Limb (tissue), 2 donors: ENCODE measurements around the gene MAB21L4.
A peak's percentile ranks its signal among the peaks of the same experiment; 100 is the strongest.
"Not testable (repeated sequence)": the region's sequence is repeated elsewhere in the genome, so short reads cannot be mapped to it uniquely, and the experiment has no call there.

ENCODE experiments used
- DNase-seq, 2 donors: peaks; one replicate each; pipeline ENCODE4 v3.0.0-alpha.2; 2016; ENCODE audit errors: extremely low spot score in 2 of 2

Gene MAB21L4

GRCh38 chr2:240865391-240865790, 30.6 kb downstream of the MAB21L4 start:
- DNase-seq, result no peak

- DNase-seq, result no peak
Observed at GRCh38 chr2:240864475-240864874, 31.5 kb downstream of the MAB21L4 start.

- no peak for DNase-seq
Observed at GRCh38 chr2:240861547-240861946, 34.4 kb downstream of the MAB21L4 start.

DNA sequence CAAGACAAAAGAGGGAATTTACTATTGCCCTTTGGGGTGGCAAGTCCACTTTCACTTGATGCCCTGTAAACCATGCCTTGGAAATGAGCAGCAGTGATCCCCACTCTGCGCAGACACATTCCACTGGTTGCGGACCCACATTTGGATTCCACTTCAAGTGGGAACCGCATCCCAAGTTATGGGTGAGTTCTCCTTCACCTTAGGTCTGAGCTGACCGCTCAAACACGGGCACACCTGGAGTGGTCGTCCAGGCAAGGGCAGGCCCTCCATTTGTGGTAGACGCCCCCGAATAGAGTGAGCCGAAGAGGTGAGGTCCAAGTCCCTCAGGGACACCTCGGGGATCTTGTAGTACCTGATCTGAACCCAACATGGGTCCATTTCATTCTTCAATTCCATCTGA, 37.1 kb downstream of the MAB21L4 start:
- no peak for DNase-seq

DNA sequence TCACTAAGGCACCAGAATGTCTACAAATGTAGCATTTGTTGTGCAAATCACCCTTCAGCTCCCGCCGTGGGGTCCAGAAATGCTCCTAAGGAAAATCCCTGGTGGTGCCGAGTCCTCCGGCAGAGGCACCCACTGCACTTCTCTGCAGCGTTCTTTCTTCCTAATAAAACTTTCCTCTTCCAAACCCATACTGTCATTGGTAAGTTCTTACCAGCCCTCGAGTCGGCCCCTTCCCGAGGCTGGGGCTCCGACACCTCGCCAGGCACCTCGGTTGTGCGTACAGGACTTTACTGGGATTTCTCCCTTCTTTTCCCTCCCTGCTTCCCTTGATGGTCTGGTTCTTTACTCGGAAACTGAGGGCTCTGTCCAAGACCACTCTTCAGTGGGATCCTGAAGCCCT, 37.6 kb downstream of the MAB21L4 start:
- DNase-seq, result no peak

DNA sequence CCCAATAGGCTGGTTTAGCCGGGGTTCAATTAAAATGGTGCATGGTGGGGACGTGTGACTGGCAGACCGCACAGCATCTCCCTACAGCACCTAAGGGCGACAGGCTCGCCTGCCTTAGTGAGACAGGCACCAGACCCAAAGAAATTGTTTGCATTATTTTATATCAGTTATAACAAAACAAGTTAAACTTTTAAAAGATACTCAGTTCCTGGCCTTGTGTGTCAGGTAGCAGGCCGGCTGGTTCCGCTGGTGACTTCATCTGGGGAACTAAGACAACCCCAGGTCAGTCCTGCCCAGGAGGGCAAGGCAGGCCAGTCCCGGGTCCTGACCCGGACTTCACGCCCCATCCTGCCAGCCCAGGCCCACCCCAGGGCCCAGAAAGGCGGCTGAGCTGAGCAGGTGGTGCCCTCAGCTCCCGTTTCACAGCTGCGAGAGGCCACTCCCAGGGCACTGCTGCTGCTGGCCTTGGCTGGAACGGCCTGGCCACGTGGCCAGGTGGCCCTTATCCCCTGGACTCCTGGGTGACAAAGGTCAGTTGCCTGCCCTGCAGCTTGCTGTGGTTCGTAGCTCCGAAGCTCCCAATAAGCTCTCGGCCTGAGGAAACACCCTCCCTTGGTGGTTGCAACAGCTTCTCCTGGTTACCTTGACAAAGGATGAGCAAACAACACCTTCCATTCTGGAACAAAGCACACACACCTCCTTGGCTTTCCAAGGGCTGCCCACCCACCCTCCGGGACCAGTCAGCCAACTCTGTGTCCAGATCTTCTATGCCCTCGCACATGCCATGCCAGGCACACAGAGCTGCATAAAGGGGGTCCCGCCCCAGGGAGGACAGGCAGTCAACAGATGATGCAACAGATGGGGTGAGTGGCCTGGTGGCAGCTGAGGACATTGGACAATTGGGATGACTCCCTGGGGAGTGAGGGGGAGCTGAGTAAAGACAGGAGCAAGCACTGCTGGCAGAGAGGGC, 38.6 kb downstream of the MAB21L4 start:
- no peak for DNase-seq

DNA sequence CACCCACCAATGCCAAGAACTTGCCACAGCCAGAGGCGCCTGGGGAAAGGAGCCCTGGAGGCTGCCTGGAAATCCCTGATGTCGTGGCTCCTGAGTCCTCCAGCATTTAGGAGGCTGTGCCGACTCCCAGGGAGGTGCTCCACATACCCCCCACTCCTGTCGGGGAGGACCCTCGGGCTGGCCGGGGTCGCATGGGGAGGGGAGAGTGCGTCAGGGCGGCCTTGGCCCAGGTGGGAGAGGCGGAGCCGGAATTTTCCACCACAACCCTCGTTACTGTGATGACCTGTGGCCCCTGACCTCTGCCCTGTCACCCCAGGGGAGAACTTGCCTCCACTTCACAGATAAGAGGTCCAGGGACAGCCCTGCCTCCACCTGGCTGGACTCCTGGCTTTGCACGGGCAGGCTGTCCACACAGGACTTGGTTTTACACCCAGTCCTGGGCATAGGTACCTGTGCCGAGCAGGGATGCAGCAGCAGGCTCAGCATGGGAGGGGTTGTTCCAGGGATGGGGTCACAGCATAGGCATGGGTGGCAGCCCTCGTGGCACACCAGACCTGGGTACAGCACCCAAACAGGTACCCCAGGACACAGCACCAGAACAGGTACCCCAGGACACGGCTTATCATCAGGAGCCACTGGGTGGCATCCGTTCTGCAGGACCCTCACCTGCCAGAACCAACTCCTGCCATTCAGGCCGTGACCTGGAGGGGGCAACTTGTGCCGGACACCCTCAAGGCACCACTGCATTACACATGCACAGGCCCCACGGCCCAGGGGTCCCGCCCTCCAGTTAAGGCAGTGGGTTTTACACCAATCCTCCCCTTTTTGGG, 39.6 kb downstream of the MAB21L4 start:
- DNase-seq, result peak in 1 of 2 donors; percentile 34

GRCh38 chr2:240855670-240856069, 40.3 kb downstream of the MAB21L4 start:
- no peak for DNase-seq

DNA sequence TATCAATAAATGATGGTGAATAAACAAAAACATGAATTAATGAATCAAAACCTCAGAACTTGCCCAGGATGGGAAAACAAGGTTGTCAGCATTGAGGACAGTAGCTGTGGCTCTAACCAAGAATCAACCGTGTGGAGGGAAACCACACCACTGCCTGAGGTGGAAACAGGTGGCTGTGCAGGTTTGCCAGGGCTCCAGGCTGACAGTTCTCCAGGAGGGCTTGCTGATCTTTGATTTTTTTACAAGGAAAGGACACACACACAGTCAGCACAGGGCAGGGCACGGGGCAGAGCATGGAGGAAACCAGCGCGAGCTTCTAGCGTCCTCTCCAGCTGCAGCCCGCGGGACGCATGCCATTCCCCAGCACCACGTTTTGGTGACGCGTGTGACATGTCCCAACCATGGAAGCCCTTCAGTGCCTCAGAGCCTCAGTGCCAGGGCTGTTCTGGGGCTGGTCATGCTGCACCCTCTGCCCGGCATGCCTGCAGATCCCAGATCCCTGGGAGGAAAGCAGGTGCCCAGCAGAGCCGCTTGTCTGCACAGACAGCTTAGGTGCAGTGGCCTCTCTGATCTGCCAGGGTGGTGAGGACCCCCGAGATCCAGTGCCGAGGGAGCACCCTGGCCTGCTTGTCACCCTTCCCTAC, 43.2 kb downstream of the MAB21L4 start:
- no peak for DNase-seq

- peak; percentile 65 to 92 for DNase-seq
Observed at GRCh38 chr2:240851078-240851991, 44.6 kb downstream of the MAB21L4 start.

- DNase-seq, result no peak
Observed at GRCh38 chr2:240850756-240851077, 45.2 kb downstream of the MAB21L4 start.

GRCh38 chr2:240850026-240850425, 45.9 kb downstream of the MAB21L4 start:
- no peak for DNase-seq

GRCh38 chr2:240848900-240849680, 46.9 kb downstream of the MAB21L4 start:
- DNase-seq, result no peak

- DNase-seq, result no peak
Observed at GRCh38 chr2:240847817-240848216, 48.1 kb downstream of the MAB21L4 start.

GRCh38 chr2:240846873-240847595, 48.9 kb downstream of the MAB21L4 start:
- no peak for DNase-seq

DNA sequence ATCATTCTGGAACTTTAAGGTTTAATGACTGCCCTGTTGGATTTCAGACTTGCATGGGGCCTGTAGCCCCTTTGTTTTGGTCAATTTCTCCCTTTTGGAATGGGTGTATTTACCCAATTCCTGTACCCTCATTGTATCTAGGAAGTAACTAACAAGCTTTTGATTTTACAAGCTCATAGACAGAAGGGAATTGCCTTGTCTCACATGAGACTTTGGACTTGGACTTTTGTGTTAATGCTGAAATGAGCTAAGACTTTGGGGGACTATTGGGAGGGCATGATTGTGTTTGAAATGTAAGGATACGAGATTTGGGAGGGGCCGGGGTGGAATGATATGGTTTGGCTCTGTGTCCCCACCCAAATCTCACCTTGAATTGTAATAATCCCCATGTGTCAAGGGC, 49.6 kb downstream of the MAB21L4 start:
- DNase-seq, result not testable (repeated sequence)

- DNase-seq, result peak in 1 of 2 donors; percentile 79
Observed at GRCh38 chr2:240840435-240841060, 55.4 kb downstream of the MAB21L4 start.

- no peak for DNase-seq
Observed at GRCh38 chr2:240839152-240840143, 56.5 kb downstream of the MAB21L4 start.
